Testis (tissue), 2 donors: ENCODE data around the gene BUD31.

Experiments
- POLR2A ChIP-seq: fragments of 450-650 bp; IDR thresholded peaks from one replicate; pipeline ENCODE4 v1.6.1; 2017; ENCODE audit warnings: antibody characterized with exemption, mild to moderate bottlenecking, moderate library complexity
- TF ChIP-seq, protein P1 (sequence below), 3 experiments: fragments of 450-650 bp in 2 of 3; fragments of 200-600 bp in 1 of 3; sonication (generic) in 1 of 3; IDR thresholded peaks; one replicate each; pipeline ENCODE4 v1.5.1; 2016 to 2019; ENCODE audit warnings: antibody characterized with exemption in 3 of 3, mild to moderate bottlenecking in 2 of 3, moderate library complexity in 1 of 3

- TF ChIP-seq POLR2A, result no peak
- TF ChIP-seq, protein P1, sequence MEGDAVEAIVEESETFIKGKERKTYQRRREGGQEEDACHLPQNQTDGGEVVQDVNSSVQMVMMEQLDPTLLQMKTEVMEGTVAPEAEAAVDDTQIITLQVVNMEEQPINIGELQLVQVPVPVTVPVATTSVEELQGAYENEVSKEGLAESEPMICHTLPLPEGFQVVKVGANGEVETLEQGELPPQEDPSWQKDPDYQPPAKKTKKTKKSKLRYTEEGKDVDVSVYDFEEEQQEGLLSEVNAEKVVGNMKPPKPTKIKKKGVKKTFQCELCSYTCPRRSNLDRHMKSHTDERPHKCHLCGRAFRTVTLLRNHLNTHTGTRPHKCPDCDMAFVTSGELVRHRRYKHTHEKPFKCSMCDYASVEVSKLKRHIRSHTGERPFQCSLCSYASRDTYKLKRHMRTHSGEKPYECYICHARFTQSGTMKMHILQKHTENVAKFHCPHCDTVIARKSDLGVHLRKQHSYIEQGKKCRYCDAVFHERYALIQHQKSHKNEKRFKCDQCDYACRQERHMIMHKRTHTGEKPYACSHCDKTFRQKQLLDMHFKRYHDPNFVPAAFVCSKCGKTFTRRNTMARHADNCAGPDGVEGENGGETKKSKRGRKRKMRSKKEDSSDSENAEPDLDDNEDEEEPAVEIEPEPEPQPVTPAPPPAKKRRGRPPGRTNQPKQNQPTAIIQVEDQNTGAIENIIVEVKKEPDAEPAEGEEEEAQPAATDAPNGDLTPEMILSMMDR (IDR thresholded peaks at IDR 0.05), result no peak
Measured at GRCh38 chr7:99380032-99380822, 28.5 kb upstream of the BUD31 start.
